Left lung (tissue), 10 donors: ENCODE measurements around the gene PLK5. TPM values are rescaled to one million over a fixed set of nuclear protein-coding genes. Genes with fewer than 3 reads are reported as not detected.

Source experiments
- ATAC-seq: fragments of 200-7000 bp; cut with Tn5 transposase; one replicate; pipeline ENCODE4 v1.9.1; 2020; ENCODE audit warnings: moderate library complexity
- DNase-seq, 4 donors: peaks; one replicate each; pipeline ENCODE4 v3.0.0-alpha.2; 2013 to 2020
- H3K27ac ChIP-seq, 2 donors: fragments of 200-600 bp; sonication (generic) in 1 of 2; one replicate each; pipeline versions ENCODE4 v1.5.0 to v1.8.0; 2020 to 2021
- H3K27me3 ChIP-seq, 2 donors: fragments of 200-600 bp; sonication (generic) in 1 of 2; one replicate each; pipeline versions ENCODE4 v1.5.0 to v1.8.0; 2020 to 2021
- H3K36me3 ChIP-seq, 2 donors: fragments of 200-600 bp; sonication (generic) in 1 of 2; one replicate each; pipeline versions ENCODE4 v1.5.0 to v1.8.0; 2020 to 2021
- H3K4me1 ChIP-seq, 2 donors: fragments of 200-600 bp; one replicate each; pipeline ENCODE4 v1.8.0; 2021
- H3K4me3 ChIP-seq, 2 donors: fragments of 200-600 bp; sonication (generic) in 1 of 2; one replicate each; pipeline versions ENCODE4 v1.5.0 to v1.8.0; 2020 to 2021; ENCODE audit warnings: mild to moderate bottlenecking in 1 of 2
- H3K9me3 ChIP-seq, 2 donors: fragments of 200-600 bp; sonication (generic) in 1 of 2; one replicate each; pipeline versions ENCODE4 v1.5.0 to v1.8.0; 2020 to 2021
- CTCF ChIP-seq, 2 donors: fragments of 200-600 bp; sonication (generic) in 1 of 2; IDR thresholded peaks; one replicate each; pipeline versions ENCODE4 v1.5.0 to v1.8.0; 2021; ENCODE audit warnings: antibody characterized with exemption in 2 of 2
- intact Hi-C, 2 donors: fragments of 100-400 bp; cut with DNase I; formaldehyde crosslinking; loops; one replicate each; pipeline versions ENCODE4 v1.11.2 to v1.14.2; 2022
- polyA plus RNA-seq, 6 donors: library from polyadenylated mRNA; unstranded; fragments of 120-200 nt; gene quantifications; one replicate each; pipeline ENCODE4 v1.2.1, GENCODE V29; 2013; ENCODE audit not compliant: insufficient read length in 6 of 6
- total RNA-seq, 2 donors: library from RNA; stranded (reverse); fragmentation: NEBNext Ultra II Directional; extraction: Animal tissue kit (Norgen Biotek cat#: 25700); gene quantifications; one replicate each; pipeline ENCODE4 v1.2.1, GENCODE V29; 2021
- donor health status: DM: no; HTN: yes; CAD: no.
- donor health status: DM: no; HTN: no; CAD: no.

Gene PLK5
- total and polyA plus RNA-seq, 8 donors = 0.09 to 0.32 (median 0.18) TPM; not detected in 2

DNA sequence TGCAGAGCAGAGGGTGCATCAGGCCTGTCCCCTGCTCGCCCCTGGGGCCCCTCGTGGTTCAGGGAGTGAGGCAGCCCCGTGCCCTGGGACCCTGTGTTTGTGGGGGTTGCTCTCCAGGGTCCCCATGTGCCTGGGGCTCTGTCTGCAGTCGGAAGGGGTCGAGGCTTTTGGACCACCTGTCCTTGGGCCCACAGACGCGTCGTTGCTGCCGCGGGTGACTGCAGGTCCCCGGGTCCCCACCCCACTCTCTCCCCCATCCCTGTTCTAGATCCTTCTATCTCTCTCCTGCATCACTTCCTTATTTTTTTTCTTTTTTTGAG lies 35.6 kb upstream of the PLK5 start:
- no peak for TF ChIP-seq CTCF (IDR thresholded peaks at IDR 0.05)
- Histone ChIP-seq H3K27ac (no peak overlapping the region), H3K27me3 (peaks cover 0 to 30% of the 10 kb centered on the region in 2 donors), H3K9me3 (no peaks in the 10 kb centered on the region), H3K4me3 (no peak overlapping the region), H3K4me1 (peaks cover 5 to 18% of the 10 kb centered on the region in 2 donors), H3K36me3 (no peaks in the 10 kb centered on the region)
- DNase-seq (no peak), ATAC-seq (no peak)
- intact Hi-C loops = no loop called here

DNA sequence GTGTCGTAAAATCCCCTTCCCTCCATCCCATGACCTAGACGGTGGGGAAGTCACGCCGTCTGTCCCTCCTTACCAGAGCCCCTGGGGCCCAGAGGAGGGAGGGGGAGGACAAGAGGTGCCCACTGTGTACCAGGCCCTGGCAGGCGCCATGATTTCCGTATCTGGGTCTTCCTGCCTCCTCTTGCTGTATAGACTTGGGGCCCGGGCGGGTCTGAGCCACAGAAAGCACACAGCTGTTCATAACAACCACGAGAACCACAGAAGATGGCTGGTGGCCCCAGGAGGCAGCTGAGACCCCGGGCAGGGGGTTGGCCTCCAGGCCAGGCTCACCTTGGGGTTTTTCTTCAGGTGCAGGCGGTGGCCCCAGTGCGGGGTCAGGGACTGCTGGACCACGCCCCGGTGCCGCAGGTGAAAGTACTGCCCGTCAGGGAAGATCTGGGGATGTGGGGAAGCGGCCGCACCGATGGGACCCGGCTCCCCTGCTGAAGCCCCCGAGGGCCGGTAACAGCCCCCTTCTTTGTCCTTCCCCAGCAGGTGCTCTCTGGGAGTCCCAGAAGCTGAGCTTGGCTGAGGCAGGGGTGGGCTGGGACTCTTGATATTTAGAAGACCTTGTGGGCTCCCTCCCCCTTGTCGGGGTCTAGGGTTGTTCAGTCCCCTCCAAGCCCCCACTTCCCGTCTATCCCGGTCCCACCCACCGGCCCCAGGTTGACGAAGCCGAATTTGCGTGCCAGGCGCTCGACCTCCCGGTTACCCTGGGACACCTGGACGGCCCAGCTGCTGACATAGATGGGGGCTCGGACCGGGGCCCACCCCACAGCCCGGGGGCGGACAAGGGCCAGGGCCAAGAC lies 34.2 kb upstream of the PLK5 start:
- no peaks in the 10 kb centered on the region for H3K9me3 ChIP-seq

GRCh38 chr19:1490311-1491113 lies 33.4 kb upstream of the PLK5 start, which contains the start of gene PCSK4:
Gene PCSK4, minus strand, starts transcription at chr19:1490350. Its CDS starts 4 bp downstream, at chr19:1490346.
- TF ChIP-seq CTCF (IDR thresholded peaks at IDR 0.05) = peak in 1 of 2 donors; percentile 15
- H3K9me3 ChIP-seq = no peaks in the 10 kb centered on the region
- H3K4me3 ChIP-seq = peak within 1 kb of the TSS; percentile 43 to 53
- H3K27ac ChIP-seq = peak within 1 kb of the TSS; percentile 36 to 71
- H3K4me1 ChIP-seq = peaks cover 5 to 18% of the 10 kb centered on the region in 2 donors
- intact Hi-C loops = no loop called here
- H3K36me3 ChIP-seq = no peaks in the 10 kb centered on the region
- H3K27me3 ChIP-seq = peaks cover 0 to 41% of the 10 kb centered on the region in 2 donors
- peak; percentile 96 to 99 (median 98) for DNase-seq
- ATAC-seq = peak; percentile 91

More for the DNA sequence above, 34.2 kb upstream of the PLK5 start:
- peak overlapping the region; percentile 36 to 71 for H3K27ac ChIP-seq
- ATAC-seq (no peak), DNase-seq (peak in 1 of 4 donors; percentile 70)
- peaks cover 0 to 33% of the 10 kb centered on the region in 2 donors for H3K27me3 ChIP-seq
- TF ChIP-seq CTCF (IDR thresholded peaks at IDR 0.05) = no peak
- H3K4me3 ChIP-seq = peak overlapping the region; percentile 43 to 53
- intact Hi-C loops = no loop called here
- no peaks in the 10 kb centered on the region for H3K36me3 ChIP-seq
- peaks cover 5 to 18% of the 10 kb centered on the region in 2 donors for H3K4me1 ChIP-seq

DNA sequence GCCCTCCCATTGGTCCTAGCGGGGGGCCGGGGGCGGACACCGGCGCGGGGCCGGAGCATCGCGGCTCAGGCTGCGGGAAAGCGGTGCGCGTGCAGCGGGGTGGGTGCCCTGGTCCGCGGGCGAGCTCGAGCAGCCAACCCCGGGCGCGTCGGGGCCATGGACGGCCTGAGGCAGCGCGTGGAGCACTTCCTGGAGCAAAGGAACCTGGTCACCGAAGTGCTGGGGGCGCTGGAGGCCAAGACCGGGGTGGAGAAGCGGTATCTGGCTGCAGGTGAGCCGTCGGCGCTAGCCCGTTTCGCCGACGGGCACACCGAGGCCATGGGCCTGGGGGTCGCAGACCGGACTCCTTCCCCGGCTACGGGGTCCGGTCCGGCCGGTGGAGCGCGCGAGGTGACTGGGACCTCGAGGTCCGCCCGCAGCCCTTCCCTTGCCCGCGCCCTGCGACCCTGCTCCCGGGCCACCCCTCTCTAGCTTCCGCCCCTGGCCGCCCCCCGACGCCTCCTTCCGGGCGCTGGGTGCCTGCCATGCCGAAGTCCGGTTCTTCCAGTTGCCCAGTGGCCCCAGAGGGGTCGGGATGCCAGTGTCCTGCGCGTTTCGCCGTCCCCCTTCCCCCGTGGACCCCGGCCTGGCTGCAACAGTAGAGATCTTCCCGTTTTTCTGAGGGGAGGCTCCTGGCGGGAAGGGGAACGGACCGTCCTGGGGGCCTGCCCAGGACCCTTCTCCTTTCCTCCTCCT lies 32.6 kb upstream of the PLK5 start, which contains the start of gene REEP6:
Gene REEP6 (plus strand): TSS at position 68 of the 735 bp plus-strand sequence. CDS start 89 bp downstream, at position 157.
- Histone ChIP-seq H3K27me3 (peaks cover 0 to 49% of the 10 kb centered on the region in 2 donors), H3K9me3 (no peaks in the 10 kb centered on the region), H3K27ac (peak within 1 kb of the TSS; percentile 36 to 71), H3K4me1 (peaks cover 5 to 18% of the 10 kb centered on the region in 2 donors), H3K4me3 (peak within 1 kb of the TSS; percentile 43 to 53), H3K36me3 (no peaks in the 10 kb centered on the region)
- TF ChIP-seq CTCF (IDR thresholded peaks at IDR 0.05) = peak in 1 of 2 donors; percentile 6
- intact Hi-C loops = no loop called here
- DNase-seq (peak in 1 of 4 donors; percentile 80), ATAC-seq (no peak)
